Stimulated activated CD4-positive, alpha-beta T cell treated with anti-CD3 and anti-CD28 coated beads, Interleukin-1b, Interleukin-23, amount 100 ng/mL, for 4 hours (primary cell): ENCODE results near the gene TRIM71.
"Not testable (repeated sequence)": the region's sequence is repeated elsewhere in the genome, so short reads cannot be mapped to it uniquely, and the experiment has no call there.

Experiments used
- DNase-seq, 2 donors: peaks; one replicate each; pipeline ENCODE4 v3.0.0-alpha.2; 2020; ENCODE audit warnings: low read depth in 2 of 2

TRIM71 gene

DNA sequence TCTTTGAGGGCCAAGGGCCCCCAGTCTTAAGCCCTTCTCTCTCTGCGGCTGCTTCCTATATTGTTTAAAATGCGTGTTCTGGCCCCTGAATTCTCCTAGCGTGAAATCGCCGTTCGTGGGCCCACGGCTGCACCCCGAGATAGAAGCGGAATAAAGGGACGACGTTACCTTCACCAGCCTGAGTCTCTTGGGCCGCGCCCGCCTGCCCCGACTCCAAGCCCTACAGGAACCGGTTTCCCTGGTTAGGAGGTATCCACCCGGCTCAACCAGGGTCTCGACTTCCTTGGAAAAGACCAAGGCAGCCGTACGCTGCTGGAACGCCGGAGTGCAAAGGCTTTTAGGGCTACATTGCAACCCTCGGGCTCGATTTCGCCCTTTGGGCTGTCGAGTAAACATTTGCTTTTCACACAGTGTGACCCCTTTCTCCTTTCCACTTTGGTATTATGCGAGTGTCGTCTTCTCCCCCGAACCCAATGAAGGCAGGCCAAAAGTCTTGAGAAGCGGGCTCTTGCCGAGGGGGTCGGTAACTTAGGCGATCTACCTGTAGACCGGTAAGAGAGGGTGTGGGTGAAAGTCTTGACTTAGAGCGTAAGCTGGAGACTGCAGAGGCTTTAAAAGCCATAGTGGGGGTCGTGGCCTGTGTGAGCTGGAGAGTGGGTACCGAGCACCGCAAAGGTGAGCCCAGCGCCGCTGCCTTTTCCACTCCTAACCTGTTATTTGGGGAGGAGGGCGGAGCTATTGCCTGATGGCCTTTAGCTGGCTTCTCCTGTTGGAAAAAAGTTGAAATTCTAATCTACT is 2.0 kb downstream of the TRIM71 start:
- DNase-seq: no peak

GRCh38 chr3:32820430-32820829 is 2.6 kb downstream of the TRIM71 start:
- no peak for DNase-seq

DNA sequence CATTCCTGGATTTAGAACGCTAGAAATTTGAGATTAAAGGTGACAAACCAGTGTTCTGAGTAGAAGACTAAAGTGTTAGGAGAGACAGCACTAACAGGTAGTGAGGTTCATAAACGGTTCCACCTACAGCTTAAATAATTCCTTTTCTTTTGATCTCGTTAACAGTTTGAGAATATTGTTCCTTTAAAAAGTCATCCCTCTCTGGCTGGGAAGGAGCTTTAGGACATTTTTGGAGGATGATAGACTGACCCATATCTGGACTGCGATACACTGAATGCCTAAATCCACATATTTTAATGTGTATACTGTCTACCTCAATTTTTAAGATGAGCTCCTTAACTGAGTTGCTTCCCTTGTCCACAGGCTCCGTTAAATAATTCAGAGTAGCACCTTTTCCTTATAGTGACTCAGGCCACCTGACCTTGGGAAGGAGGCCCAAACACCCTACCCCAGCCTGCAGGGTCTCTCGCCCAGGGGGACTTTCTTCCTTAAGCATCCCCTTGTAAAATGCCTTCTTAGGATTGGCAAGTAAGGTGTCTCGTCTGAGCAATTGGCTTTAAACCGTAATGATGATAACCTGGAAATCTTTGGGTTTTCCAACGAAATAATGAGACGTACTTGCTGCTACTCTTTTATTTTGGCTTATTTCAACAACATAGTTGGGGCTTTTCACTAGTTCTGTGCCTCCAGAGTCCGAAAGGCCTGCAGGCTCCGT is 3.3 kb downstream of the TRIM71 start:
- no peak for DNase-seq

DNA sequence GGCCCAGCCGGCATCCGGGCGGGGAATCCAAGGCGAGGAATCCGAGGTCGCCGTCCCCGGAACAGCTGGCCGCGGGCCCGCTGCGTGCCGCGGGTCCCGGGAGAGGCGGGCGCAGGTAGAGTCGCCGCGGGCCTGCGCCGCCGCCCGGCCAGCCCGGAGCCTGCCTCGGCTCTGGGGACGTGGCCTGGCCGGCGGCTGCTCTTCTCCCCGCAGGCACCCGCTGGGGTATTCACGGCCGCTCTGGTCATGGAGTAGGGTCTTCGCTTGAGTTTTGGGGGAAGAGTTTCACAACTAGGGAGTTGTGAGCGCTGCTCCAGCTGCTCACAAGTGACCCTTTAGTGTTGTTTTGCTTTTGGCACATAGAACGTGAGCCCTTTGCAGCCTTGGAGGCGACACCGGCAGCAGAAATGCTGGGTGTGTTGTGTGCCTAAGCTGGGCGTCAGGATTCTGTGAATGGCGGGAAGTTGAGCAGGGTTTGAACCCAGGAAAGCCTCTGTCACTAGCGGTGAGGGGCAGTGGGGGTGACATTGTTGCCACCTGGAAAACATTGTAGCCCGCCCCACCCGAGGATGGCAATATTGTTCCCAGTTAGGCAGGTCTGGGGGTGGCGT is 4.0 kb downstream of the TRIM71 start:
- DNase-seq: no peak

DNA sequence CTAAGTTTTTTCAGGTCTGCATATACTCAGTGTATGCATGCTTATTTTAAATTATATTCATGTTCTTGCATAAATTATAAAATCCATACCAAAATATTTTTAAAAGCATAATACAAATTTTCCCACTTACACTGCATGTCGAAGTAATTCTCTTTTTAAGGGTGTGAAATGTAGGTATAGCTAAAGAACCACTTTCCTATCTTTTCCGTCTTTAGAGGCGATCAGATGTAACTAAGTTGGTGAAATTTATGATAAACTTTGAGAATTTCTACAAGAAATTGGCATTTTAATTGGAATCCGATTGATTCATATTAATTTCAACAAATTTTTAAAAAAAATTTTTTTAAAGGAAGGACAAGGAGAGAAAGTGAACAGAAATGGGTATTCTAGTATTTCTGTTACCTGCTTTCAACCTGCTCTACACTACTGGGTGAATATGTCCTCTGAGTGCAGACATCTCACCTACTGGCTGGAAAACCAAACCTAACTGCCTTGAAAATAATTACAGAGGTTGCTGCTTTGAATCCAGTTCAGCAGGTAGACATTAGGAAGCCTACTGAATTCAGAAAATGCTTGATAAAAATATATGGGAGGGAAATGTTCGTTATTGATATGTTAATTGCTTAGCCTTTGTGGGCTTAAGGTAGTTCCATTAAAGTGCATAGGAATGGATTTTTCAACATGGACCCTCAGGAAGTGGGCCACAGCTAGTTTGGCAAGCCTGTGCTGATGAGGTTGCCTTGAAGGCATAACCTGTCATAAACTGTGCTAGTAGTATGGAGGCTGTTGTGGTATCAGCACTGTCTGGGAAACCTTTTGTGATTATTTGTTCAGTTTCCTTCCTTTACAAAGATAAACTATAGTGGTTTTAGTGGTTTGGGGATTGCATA is 5.1 kb downstream of the TRIM71 start:
- no peak for DNase-seq

- not testable (repeated sequence) for DNase-seq
Observed at GRCh38 chr3:32823641-32824184, 5.9 kb downstream of the TRIM71 start.

DNA sequence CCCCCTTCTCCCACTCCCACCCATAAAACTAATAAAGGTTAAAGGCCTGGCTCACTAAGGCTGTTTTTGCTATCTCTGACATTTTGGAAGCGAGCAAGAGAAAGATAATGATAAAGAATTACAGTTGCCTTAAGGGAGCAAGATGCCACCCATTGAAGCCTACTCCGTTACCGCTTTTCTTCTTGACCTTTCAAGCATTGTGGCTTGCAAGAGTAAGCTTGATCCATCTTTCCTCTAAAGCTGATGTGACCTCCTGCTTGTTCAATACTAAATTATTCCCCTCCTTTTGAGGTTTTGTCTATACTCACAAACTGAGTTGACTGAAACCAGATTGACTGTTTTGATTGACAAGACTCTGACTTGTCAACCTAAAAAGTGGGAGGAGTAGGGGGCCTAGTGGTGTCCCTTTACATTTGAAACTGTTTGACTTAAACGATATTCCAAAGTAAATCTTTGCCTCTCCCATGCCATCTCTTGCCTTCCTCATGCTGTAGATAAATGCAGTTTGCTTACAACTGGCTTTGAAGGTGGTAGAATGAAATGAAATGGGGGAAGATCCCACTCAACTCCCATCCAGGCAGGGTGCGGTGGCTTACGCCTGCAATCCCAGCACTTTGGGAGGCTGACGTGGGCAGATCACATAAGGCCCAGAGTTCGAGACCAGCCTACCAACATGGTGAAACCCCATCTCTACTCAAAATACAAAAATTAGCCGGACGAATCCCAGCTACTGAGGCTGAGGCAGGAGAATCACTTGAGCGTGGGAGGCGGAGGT is 8.0 kb downstream of the TRIM71 start:
- DNase-seq: no peak

GRCh38 chr3:32831062-32831461 is 13.3 kb downstream of the TRIM71 start:
- no peak for DNase-seq

DNA sequence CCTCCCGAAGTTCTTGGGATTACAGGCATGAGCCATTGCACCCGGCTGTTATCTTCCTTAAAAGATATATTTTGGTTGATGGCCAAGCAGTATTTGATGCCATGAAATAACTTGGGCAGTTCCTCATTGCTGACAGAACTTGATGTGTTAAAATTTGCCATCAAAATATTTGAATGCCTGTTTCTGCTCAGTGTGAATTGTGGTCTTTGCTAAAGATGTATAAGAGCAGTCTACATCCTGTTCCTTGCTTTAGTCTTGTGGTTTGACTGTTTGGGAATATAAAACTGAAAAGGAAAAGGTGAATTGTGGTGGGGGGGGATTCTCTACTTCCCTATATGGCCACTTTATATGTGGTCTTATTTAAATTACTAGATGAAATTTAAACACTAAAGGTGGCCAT is 14.0 kb downstream of the TRIM71 start:
- no peak for DNase-seq

DNA sequence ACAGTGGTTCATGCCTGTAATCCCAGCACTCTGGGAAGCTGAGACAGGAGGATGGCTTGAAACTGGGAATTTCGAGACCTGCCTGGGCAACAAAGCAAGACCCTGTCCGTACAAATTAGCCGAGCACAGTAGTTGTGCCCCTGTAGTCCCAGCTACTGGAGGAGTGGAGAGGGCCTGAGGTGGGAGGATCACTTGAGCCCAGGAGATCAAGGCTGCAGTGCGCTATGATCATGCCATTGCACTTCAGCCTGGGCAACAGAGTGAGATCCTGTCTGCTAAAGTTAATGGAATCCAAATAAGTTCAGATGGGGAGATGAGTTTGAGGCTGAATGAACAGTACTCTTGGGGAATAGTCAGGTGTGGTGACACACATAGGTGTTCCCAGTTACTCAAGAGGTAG is 14.4 kb downstream of the TRIM71 start:
- no peak for DNase-seq

- no peak for DNase-seq
Observed at GRCh38 chr3:32835049-32835371, 17.2 kb downstream of the TRIM71 start.

GRCh38 chr3:32835961-32836360 is 18.2 kb downstream of the TRIM71 start:
- no peak for DNase-seq

DNA sequence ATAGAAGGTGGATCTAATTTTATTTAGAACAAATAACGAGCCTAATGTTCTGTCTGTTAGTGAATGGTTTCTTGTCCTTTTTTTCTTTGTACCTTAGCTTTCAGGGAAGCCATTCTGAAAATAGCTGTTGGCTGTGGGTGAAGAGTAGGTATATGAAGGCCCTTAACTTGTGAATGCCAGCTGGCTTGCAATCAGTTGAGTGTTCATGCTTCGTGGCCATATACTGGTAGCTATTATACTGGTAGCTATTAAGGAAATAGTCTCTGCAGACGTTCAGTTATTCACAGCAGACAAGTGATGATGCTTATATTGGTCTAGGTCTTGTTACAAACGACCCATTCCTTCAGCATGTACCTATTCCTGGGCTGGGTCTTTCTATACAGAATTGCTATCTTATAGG is 18.8 kb downstream of the TRIM71 start:
- DNase-seq: no peak

DNA sequence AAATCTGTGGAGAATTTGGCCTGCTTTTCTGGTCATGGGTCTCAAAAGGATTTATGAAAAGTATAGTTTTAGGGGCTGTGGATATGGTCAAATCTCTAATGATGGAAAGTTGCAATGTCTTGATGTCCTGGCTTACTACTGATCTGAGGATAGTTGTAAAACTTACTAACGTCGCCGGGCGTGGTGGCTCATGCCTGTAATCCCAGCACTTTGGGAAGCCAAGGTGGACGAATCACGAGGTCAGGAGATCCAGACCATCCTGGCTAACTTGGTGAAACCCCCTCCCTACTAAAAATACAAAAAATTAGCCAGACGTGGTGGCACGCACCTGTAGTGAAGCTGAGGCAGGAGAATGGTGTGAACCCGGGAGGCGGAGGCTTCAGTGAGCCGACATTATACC is 19.6 kb downstream of the TRIM71 start:
- DNase-seq: no peak

DNA sequence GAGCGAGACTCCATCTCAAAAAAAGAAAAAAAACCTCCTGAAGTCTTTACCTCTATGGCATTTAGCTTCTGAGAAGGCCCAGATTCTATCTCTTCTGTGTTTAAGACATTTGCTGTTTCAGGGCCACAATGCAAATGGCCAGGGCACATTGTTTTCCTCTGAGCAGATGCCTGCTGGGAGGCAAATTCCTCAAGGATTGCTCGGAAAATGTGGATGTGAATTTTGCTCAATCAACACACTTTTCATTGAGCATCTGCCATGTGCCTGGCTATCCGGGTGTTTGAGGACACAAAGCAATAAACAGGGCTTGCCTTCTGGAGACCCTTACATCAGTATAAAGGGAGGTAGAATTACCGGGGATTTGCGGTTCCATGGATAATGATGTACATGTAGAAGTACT is 20.0 kb downstream of the TRIM71 start:
- no peak for DNase-seq

DNA sequence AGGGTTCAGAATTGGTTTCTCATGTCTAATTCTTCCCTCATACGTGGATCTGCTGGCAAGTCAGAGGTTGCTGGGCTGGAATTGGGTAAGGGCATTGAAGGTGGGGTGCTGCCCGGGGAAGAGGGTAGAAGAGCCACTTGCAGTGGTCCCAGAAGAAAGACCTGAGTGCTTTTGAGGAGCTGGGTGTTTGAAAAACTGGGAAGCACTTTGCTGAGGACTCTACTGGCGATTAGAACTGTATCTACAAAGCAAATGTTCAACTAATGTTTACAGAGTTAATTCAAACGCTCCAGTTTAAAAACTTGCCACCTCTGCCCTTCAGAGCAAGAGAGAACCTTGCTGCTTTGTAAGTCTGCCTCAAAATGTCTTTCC is 21.9 kb downstream of the TRIM71 start:
- no peak for DNase-seq

- DNase-seq: no peak
Observed at GRCh38 chr3:32840086-32840841, 22.5 kb downstream of the TRIM71 start.

- no peak for DNase-seq
Observed at GRCh38 chr3:32841341-32841740, 23.5 kb downstream of the TRIM71 start.

- no peak for DNase-seq
Observed at GRCh38 chr3:32841867-32842470, 24.2 kb downstream of the TRIM71 start.

GRCh38 chr3:32842531-32842931 is 24.7 kb downstream of the TRIM71 start:
- no peak for DNase-seq
